ENCODE results near the gene KLF16.

Gene KLF16

GRCh38 chr19:1854039-1854541 is 9.3 kb downstream of the KLF16 start:
- DNase-seq = no peak

- DNase-seq = peak; percentile 79
Observed at GRCh38 chr19:1853295-1854038, 9.9 kb downstream of the KLF16 start.

GRCh38 chr19:1852581-1853128 is 10.7 kb downstream of the KLF16 start:
- DNase-seq = no peak

- no peak for DNase-seq
Observed at GRCh38 chr19:1851654-1852580, 11.5 kb downstream of the KLF16 start.

- DNase-seq = no peak
Observed at GRCh38 chr19:1850809-1851653, 12.3 kb downstream of the KLF16 start.

GRCh38 chr19:1849886-1850398 is 13.4 kb downstream of the KLF16 start:
- DNase-seq = no peak

GRCh38 chr19:1849132-1849474 is 14.3 kb downstream of the KLF16 start:
- no peak for DNase-seq

- peak; percentile 89 for DNase-seq
Observed at GRCh38 chr19:1848399-1849131, 14.8 kb downstream of the KLF16 start, which contains the start of gene REXO1. Gene REXO1 (minus strand): TSS chr19:1848483. CDS start chr19:1848358, 125 bp downstream.

- DNase-seq = no peak
Observed at GRCh38 chr19:1847684-1848398, 15.5 kb downstream of the KLF16 start.

GRCh38 chr19:1847348-1847683 is 16.1 kb downstream of the KLF16 start:
- no peak for DNase-seq

- DNase-seq = no peak
Observed at GRCh38 chr19:1846517-1847204, 16.7 kb downstream of the KLF16 start.

GRCh38 chr19:1845642-1846041 is 17.7 kb downstream of the KLF16 start:
- DNase-seq = no peak

GRCh38 chr19:1845125-1845515 is 18.3 kb downstream of the KLF16 start:
- DNase-seq = no peak

- no peak for DNase-seq
Observed at GRCh38 chr19:1844513-1845124, 18.8 kb downstream of the KLF16 start.

GRCh38 chr19:1843646-1844394 is 19.6 kb downstream of the KLF16 start:
- DNase-seq = no peak

- no peak for DNase-seq
Observed at GRCh38 chr19:1843116-1843515, 20.3 kb downstream of the KLF16 start.

- DNase-seq = no peak
Observed at GRCh38 chr19:1841209-1841924, 22.0 kb downstream of the KLF16 start.

GRCh38 chr19:1840541-1841115 is 22.8 kb downstream of the KLF16 start:
- DNase-seq = no peak
